Panc1 (cell line): Measurements from ENCODE around the gene PLET1. TPM values are rescaled to one million over a fixed set of nuclear protein-coding genes. Genes with fewer than 3 reads are reported as not detected.

Experiments
- ATAC-seq: fragments of 200-7000 bp; cut with Tn5 transposase; 2 replicates; pipeline ENCODE4 v1.9.1; 2020; ENCODE audit warnings: mild to moderate bottlenecking, moderate library complexity
- BruUV-seq: library from RNA; stranded (reverse); fragments of 400-500 nt; replicated peaks from 2 replicates; lab custom pipeline; 2021; lab: Mats Ljungman, UMichigan
- CTCF ChIA-PET: fragments of 300-600 bp; sonication (Branson Sonifier 250); formaldehyde crosslinking; loops from one replicate; lab custom pipeline; 2022; ENCODE audit warnings: antibody characterized with exemption; lab: Charles Lee
- POLR2A ChIA-PET: fragments of 300-600 bp; sonication (Branson Sonifier 250); formaldehyde crosslinking; loops from one replicate; lab custom pipeline; 2022; ENCODE audit warnings: antibody characterized with exemption; lab: Charles Lee
- DNase-seq: peaks from one replicate; pipeline ENCODE4 v3.0.0-alpha.2; 2010; ENCODE audit warnings: low read depth, low spot score
- H3K27ac ChIP-seq: 2 replicates; pipeline ENCODE4 v1.5.1; 2011; ENCODE audit warnings: mild to moderate bottlenecking, low read length, inconsistent platforms
- H3K27me3 ChIP-seq: fragments of 200-500 bp; sonication (Bioruptor generic); 2 replicates; pipeline ENCODE4 v1.6.0; 2014; ENCODE audit warnings: low read length, inconsistent platforms; ENCODE audit not compliant: control insufficient read depth, insufficient read depth
- H3K36me3 ChIP-seq: fragments of 200-500 bp; sonication (Bioruptor generic); 2 replicates; pipeline ENCODE4 v1.5.1; 2014; ENCODE audit warnings: inconsistent platforms, mild to moderate bottlenecking, low read length, moderate library complexity; ENCODE audit not compliant: control insufficient read depth, insufficient read depth
- H3K4me1 ChIP-seq: 2 replicates; pipeline ENCODE4 v1.5.1; 2011; ENCODE audit warnings: inconsistent platforms, mild to moderate bottlenecking, low read length, moderate library complexity; ENCODE audit not compliant: control insufficient read depth, insufficient read depth
- H3K4me3 ChIP-seq, 2 experiments: 2 replicates each; pipeline ENCODE4 v1.5.1; 2011 to 2012; ENCODE audit warnings: low read depth in 2 of 2, low read length in 2 of 2, mild to moderate bottlenecking in 2 of 2, inconsistent platforms in 1 of 2, moderate library complexity in 1 of 2
- H3K9me3 ChIP-seq: fragments of 200-500 bp; sonication (Bioruptor generic); 2 replicates; pipeline ENCODE4 v1.5.1; 2014; ENCODE audit warnings: low read depth, mild to moderate bottlenecking, inconsistent platforms, low read length, moderate library complexity; ENCODE audit not compliant: control insufficient read depth, insufficient read depth
- CTCF ChIP-seq: fragments of 450-650 bp; IDR thresholded peaks from 2 replicates; pipeline ENCODE4 v1.5.1; 2017; ENCODE audit warnings: mild to moderate bottlenecking
- POLR2AphosphoS5 ChIP-seq: IDR thresholded peaks from 2 replicates; pipeline ENCODE4 v1.6.1; 2012; ENCODE audit warnings: mild to moderate bottlenecking, low read depth, low read length, moderate library complexity
- SIN3A ChIP-seq: IDR thresholded peaks from 2 replicates; pipeline ENCODE4 v1.6.1; 2012; ENCODE audit warnings: low read depth, mild to moderate bottlenecking, low read length, moderate library complexity, borderline replicate concordance; ENCODE audit not compliant: insufficient read depth
- TCF7L2 ChIP-seq: IDR thresholded peaks from 2 replicates; pipeline ENCODE4 v1.6.1; 2011; ENCODE audit warnings: mild to moderate bottlenecking, low read depth, low read length, inconsistent platforms
- in situ Hi-C: cut with HindIII; loops from 2 replicates; pipeline ENCODE4 v1.10.0; 2016; ENCODE audit warnings: low sequenced_read_pairs, low pct_unique_long_range_greater_than_20kb
- intact Hi-C: fragments of 100-400 bp; cut with micrococcal nuclease; formaldehyde crosslinking; loops from one replicate; pipeline ENCODE4 v1.10.0; 2022; ENCODE audit not compliant: unreplicated experiment
- total RNA-seq: library from RNA; stranded (reverse); gene quantifications from one replicate; pipeline ENCODE4 v1.2.1, GENCODE V29; 2021; ENCODE audit not compliant: unreplicated experiment
- TF ChIP-seq, protein P1 (sequence below), 2 experiments: IDR thresholded peaks; 2 replicates each; pipeline ENCODE4 v1.6.1; 2011 to 2012; ENCODE audit warnings: low read depth in 2 of 2, control low read depth in 1 of 2, low read length in 1 of 2, mild to moderate bottlenecking in 1 of 2, moderate library complexity in 1 of 2; ENCODE audit not compliant: insufficient read depth in 1 of 2

PLET1 gene
- total RNA-seq, 1 experiment from 2014 or later, result not detected

- BruUV-seq, result no TSS peak
- DNase-seq (no peak), ATAC-seq (no peak)
- Histone ChIP-seq H3K27ac (no peak overlapping the region), H3K9me3 (no peaks in the 10 kb centered on the region), H3K4me1 (peaks cover 8% of the 10 kb centered on the region), H3K4me3 (no peak overlapping the region), H3K27me3 (0 out of 2 replicates have a peak, but pooled peaks cover 2% of the 10 kb centered on the region), H3K36me3 (no peaks in the 10 kb centered on the region)
- CTCF ChIA-PET, result no interaction called here
- intact Hi-C loops (loop anchor here (5.0 to 10.0 kb wide), 3 partner anchors 262 to 502 kb away; no protein-coding TSS in a partner anchor), in situ Hi-C loops (no loop called here)
- POLR2A ChIA-PET, result no interaction called here
- TF ChIP-seq, protein P1, sequence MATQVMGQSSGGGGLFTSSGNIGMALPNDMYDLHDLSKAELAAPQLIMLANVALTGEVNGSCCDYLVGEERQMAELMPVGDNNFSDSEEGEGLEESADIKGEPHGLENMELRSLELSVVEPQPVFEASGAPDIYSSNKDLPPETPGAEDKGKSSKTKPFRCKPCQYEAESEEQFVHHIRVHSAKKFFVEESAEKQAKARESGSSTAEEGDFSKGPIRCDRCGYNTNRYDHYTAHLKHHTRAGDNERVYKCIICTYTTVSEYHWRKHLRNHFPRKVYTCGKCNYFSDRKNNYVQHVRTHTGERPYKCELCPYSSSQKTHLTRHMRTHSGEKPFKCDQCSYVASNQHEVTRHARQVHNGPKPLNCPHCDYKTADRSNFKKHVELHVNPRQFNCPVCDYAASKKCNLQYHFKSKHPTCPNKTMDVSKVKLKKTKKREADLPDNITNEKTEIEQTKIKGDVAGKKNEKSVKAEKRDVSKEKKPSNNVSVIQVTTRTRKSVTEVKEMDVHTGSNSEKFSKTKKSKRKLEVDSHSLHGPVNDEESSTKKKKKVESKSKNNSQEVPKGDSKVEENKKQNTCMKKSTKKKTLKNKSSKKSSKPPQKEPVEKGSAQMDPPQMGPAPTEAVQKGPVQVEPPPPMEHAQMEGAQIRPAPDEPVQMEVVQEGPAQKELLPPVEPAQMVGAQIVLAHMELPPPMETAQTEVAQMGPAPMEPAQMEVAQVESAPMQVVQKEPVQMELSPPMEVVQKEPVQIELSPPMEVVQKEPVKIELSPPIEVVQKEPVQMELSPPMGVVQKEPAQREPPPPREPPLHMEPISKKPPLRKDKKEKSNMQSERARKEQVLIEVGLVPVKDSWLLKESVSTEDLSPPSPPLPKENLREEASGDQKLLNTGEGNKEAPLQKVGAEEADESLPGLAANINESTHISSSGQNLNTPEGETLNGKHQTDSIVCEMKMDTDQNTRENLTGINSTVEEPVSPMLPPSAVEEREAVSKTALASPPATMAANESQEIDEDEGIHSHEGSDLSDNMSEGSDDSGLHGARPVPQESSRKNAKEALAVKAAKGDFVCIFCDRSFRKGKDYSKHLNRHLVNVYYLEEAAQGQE (IDR thresholded peaks at IDR 0.05; ENCODE audit: insufficient read depth in 1 of 2, low read depth in 2 of 2, low read length in 1 of 2), result no peak
- no peak for TF ChIP-seq POLR2AphosphoS5
- no peak for TF ChIP-seq SIN3A
- no peak for TF ChIP-seq TCF7L2
- no peak for TF ChIP-seq CTCF
These were observed 32.2 kb upstream of the PLET1 start for GRCh38 chr11:112292785-112293407.

DNA sequence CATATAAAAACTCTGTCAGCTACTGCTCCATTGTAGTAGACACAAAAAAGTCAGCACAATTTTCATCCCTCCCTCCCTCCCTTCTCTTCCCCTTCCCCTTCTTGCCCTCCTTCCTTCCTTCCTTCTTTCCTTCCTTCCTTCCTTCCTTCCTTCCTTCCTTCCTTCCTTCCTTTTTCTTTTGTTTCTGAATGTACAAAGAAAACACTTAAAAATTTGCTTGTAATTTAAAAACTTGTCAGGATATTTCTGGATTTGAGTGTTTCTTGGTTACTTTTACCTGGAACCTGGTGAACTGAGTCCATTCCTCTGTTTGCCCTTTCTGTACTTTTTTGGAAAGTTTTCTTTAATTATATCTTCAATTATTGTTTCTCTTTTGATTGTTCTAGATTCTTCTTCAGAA is 31.5 kb upstream of the PLET1 start:
- no TSS peak for BruUV-seq
- intact Hi-C loops (loop anchor here (5.0 to 10.0 kb wide), 3 partner anchors 263 to 503 kb away; no protein-coding TSS in a partner anchor), in situ Hi-C loops (no loop called here)
- POLR2A ChIA-PET, result no interaction called here
- Histone ChIP-seq H3K4me3 (no peak overlapping the region), H3K9me3 (no peaks in the 10 kb centered on the region), H3K4me1 (peaks cover 8% of the 10 kb centered on the region), H3K27me3 (0 out of 2 replicates have a peak, but pooled peaks cover 2% of the 10 kb centered on the region), H3K36me3 (no peaks in the 10 kb centered on the region), H3K27ac (no peak overlapping the region)
- TF ChIP-seq CTCF (no peak), POLR2AphosphoS5 (no peak), TCF7L2 (no peak), SIN3A (no peak)
- TF ChIP-seq, protein P1 (IDR thresholded peaks at IDR 0.05; ENCODE audit: insufficient read depth in 1 of 2, low read depth in 2 of 2, low read length in 1 of 2), result no peak
- CTCF ChIA-PET, result no interaction called here
- ATAC-seq, result no peak
- DNase-seq, result no peak
